ENCODE measurements around the gene WEE1.

The WEE1 gene

GRCh38 chr11:9567401-9567800 is 6.1 kb upstream of the WEE1 start:
- no peak for FAIRE-seq

DNA sequence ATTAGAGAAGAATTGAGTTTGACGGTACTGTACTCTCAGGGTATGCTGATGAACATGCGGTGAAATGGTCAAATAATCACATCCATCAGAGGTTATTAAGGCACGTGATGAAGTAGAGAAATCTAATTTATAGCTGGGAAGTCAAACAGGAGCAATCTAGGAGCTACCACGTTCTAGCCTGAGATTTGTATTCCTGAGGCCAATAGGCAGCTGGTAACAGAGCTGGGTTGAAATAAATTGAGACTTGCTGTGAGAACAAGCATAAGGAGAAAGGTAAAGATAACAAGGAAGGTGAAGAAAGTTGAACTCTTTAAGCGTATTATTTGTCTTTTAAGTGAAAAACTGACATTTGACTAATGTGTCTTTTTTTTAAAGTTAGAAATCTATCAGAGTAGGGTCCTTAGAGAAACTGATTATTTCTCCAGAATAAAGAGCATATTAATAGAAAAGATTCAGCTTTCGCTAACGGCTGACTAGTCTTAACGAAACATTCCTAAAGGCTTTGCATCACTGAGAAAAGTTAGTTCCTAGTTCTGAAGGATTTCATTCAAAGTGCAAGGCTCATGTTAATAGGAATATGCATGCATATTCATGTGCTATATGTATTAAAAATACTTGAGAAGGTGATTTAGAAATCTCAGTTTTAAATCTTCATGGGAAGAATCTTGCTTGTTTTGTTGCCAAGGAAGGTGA is 5.2 kb upstream of the WEE1 start:
- no peak for FAIRE-seq

GRCh38 chr11:9568854-9569587 is 4.4 kb upstream of the WEE1 start:
- FAIRE-seq, result peak; percentile 62

GRCh38 chr11:9569588-9570164 is 3.8 kb upstream of the WEE1 start:
- no peak for FAIRE-seq

GRCh38 chr11:9570313-9571025 is 3.0 kb upstream of the WEE1 start:
- no peak for FAIRE-seq

DNA sequence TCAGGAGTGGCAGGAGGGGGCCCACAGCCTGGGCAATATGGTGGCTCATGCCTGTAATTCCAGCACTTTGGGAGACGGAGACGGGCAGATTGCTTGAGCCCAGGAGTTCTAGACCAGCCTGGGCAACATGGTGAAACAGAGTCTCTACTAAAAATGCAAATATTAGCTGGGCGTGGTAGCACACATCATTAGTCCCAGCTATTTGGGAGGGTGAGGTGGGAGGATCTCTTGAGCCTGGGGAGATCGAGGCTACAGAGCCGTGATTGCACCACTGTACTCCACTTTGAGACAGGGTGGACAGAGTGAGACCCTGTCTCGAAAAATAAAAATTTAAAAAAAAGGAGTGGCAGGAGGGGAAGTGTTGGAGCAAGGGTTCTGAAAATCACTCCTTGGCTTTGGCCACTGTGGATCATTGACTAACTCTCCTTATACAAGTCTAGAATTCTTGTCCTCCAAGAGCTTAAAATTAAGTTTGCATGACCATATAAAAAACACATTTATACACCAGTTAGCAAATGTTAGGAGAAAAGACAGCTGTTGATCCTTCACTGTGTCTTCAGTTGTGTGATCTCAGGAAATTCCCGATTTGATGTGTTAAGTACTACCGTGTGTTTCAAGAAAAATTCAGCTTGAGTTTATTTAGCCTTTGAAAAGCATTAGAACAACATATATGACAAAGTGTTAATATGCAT is 2.3 kb upstream of the WEE1 start:
- FAIRE-seq, result no peak

GRCh38 chr11:9571763-9572115 is 1.7 kb upstream of the WEE1 start:
- FAIRE-seq, result no peak

DNA sequence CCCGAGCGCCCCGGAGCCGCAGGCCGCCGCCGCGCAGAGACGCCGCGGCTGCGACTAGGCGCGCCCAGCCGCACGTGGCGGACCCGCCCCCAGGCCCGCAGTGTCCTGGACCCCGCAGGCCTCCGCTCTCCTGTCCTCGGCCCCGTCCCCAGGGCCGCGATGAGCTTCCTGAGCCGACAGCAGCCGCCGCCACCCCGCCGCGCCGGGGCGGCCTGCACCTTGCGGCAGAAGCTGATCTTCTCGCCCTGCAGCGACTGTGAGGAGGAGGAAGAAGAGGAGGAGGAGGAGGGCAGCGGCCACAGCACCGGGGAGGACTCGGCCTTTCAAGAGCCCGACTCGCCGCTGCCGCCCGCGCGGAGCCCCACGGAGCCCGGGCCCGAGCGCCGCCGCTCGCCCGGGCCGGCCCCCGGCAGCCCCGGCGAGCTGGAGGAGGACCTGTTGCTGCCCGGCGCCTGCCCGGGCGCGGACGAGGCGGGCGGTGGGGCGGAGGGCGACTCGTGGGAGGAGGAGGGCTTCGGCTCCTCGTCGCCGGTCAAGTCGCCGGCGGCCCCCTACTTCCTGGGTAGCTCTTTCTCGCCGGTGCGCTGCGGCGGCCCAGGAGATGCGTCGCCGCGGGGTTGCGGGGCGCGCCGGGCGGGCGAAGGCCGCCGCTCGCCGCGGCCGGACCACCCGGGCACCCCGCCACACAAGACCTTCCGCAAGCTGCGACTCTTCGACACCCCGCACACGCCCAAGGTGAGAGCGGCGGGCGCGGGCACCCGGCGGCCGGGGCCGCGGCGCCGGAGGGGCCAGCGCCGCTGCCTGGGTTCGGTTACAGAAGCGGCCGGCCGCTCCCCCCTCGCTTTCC is 528 bp downstream of the WEE1 start:
- FAIRE-seq, result no peak

- no peak for FAIRE-seq
These were observed 1.3 kb downstream of the WEE1 start for GRCh38 chr11:9574622-9575259.

DNA sequence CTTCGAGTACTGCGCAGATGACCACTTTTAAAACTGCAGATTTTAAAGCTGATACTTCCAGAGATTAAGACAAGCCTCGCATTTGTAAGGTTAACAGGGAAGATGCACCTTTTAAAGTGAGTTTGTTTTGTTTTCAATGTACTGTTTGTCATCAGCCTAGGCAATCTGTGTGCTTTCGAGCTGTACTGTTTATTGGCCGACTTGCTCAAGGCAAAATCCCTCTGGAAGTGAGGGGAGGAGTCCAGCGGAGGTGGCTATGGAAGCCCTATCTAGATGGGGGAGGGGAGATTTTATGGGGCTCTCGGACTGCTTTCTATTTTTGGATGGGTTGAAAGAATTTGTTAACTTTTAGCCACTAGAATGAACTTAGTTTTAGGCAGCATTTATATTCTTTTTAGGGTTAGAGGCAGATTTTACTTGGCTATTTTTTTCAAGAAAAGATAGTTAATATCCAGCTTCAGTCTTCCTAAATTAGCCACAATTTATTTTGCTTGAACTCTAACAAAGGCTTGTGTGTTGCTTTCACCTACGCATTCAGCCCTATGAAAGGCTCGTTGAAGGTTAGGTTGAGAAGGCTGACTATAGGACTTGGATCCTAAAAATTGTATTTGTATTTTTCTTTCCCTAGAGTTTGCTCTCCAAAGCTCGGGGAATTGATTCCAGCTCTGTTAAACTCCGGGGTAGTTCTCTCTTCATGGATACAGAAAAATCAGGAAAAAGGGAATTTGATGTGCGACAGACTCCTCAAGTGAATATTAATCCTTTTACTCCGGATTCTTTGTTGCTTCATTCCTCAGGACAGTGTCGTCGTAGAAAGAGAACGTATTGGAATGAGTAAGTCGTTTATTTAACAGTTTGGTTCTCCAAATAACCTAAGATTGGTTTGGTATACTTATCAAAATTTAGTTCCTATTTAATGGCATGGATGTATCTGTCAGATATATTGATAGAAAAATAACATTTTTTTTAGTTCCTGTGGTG is 2.1 kb downstream of the WEE1 start:
- no peak for FAIRE-seq

DNA sequence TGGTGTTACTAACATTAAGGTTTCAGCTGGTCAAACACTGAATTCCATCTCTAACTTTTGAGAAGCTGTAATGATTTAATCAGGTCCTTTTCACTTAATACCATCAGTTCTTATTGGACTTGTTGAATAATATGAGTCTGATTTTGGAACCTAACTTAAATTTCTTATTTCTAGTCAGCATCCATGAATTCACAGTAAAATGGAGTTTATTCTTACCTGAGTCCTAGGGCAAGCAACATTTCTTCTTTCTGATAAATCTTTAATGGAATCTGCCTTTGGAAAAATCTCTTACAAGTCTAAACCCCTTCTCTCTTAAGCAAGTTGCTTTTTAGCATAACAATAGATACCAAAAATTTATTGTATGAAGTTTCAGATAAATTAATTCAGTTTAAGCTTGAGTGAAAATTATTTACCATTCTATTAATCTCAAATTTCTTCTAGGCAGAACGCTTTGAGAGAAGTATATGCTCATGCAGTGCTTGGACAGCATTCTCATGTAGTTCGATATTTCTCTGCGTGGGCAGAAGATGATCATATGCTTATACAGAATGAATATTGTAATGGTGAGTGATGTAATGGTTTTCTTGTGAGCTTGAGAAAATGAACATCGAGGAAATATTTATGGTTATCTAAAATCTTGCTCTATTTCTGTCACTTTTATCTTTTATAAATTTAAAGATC is 3.4 kb downstream of the WEE1 start:
- no peak for FAIRE-seq

DNA sequence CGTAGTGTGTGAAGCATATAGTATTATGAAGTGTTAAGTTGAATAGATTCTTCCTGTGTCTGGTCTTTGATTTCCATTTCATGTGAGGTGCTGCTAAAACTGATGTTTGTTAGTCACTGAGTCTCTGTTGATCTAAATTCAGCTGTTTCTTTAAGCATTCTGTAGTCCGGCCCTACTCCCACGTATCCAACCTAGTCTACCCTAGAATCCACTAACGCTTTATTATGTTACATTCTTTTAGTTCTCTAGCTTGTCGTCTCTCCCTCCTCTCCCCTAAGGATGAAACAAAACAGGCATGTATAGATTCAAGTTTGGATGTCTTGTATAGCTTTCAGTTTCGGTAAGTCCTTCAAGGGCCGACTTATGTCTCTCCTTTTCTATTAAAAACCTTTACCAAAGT is 4.1 kb downstream of the WEE1 start:
- no peak for FAIRE-seq

GRCh38 chr11:9580894-9581293 is 7.4 kb downstream of the WEE1 start:
- no peak for FAIRE-seq

DNA sequence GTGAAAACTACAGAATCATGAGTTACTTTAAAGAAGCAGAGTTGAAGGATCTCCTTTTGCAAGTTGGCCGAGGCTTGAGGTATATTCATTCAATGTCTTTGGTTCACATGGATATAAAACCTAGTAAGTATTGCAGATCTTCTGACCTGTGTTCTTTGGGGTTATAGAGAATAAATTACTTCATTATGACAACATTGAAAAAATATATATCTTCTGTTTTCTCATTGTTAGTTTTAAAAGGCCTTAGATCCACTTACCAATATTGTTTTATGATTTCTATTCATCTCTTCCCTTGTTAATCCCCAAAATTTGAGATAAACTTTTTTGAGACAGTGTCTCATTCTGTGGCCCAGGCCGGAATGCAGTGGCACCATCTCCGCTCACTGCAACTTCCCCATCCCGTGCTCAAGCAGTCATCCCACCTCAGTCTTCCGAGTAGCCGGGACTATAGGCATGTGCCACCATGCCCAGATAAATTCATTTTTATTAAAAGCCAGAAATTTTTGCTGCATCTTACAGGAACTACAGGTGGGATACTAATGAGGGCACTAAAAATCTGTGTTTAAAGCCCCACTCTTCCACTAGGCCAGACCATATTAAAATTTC is 8.2 kb downstream of the WEE1 start:
- FAIRE-seq, result no peak

DNA sequence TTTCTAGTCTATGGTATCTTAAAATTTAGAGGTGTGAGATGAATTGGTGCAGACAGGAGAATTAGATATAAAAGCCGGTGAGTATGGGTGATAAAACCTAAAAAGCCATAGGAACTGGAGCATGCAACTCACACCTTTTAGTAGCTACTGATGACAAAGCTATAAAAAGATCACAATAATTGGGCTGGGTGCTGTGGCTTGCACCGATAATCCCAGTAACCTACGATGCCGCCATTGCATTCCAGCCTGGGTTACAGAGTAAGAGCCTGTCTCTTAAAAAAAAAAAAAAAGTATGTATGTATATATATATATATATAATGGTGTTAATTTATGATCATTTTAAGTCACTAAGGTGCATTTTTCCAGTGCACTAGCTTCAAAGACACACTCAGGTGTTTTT is 17.2 kb downstream of the WEE1 start:
- FAIRE-seq, result no peak

GRCh38 chr11:9594267-9595046 is 21.0 kb downstream of the WEE1 start:
- FAIRE-seq, result no peak

GRCh38 chr11:9596926-9597464 is 23.5 kb downstream of the WEE1 start:
- no peak for FAIRE-seq

GRCh38 chr11:9600166-9600565 is 26.7 kb downstream of the WEE1 start:
- no peak for FAIRE-seq
